ENCODE data around the gene DCHS2. TPM values are rescaled to one million over a fixed set of nuclear protein-coding genes. Genes with fewer than 3 reads are reported as not detected.
A peak's percentile ranks its signal among the peaks of the same experiment; 100 is the strongest.

DCHS2 gene
- total RNA-seq, 4 donors from 2014 or later: 2.3 to 5.0 (median 3.2) TPM

DNA sequence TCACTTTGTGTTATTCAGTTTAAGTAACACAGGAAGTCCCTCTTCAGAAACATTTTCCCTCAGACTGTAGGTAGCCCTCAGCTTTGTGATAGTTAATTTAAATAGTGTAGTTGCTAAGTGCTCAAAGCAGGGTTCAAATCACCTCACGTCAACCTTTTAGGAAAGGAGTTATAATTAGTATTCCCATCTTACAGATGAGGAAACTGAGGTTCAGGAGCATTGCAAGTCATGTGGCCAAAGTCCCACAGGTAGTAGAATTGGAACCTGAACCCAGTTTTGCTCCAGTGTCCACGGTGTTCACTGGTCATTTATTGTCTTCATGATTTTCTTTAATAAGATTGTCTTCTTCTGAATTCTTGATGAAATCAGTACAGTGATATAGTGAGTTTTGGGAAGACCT lies 4.3 kb upstream of the DCHS2 start:
- H3K9me3 ChIP-seq: no peaks in the 10 kb centered on the region
- H3K4me3 ChIP-seq: no peak overlapping the region
- H3K4me1 ChIP-seq: peaks cover 0 to 17% (median 12%) of the 10 kb centered on the region in 3 donors
- no peak overlapping the region for H3K27ac ChIP-seq
- H3K27me3 ChIP-seq: peaks cover 41% of the 10 kb centered on the region
- 80 to 91% methylated on average over 2 of the region's 2 CpGs for WGBS, 2 donors (ENCODE audit: low coverage in 1 of 2)
- TF ChIP-seq POLR2AphosphoS5 (IDR thresholded peaks at IDR 0.05): no peak
- TF ChIP-seq EP300 (IDR thresholded peaks at IDR 0.05): no peak
- TF ChIP-seq, protein P1, sequence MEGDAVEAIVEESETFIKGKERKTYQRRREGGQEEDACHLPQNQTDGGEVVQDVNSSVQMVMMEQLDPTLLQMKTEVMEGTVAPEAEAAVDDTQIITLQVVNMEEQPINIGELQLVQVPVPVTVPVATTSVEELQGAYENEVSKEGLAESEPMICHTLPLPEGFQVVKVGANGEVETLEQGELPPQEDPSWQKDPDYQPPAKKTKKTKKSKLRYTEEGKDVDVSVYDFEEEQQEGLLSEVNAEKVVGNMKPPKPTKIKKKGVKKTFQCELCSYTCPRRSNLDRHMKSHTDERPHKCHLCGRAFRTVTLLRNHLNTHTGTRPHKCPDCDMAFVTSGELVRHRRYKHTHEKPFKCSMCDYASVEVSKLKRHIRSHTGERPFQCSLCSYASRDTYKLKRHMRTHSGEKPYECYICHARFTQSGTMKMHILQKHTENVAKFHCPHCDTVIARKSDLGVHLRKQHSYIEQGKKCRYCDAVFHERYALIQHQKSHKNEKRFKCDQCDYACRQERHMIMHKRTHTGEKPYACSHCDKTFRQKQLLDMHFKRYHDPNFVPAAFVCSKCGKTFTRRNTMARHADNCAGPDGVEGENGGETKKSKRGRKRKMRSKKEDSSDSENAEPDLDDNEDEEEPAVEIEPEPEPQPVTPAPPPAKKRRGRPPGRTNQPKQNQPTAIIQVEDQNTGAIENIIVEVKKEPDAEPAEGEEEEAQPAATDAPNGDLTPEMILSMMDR (IDR thresholded peaks at IDR 0.05): no peak
- no peak for TF ChIP-seq POLR2A (IDR thresholded peaks at IDR 0.05)
- no peak for ATAC-seq
- H3K36me3 ChIP-seq: no peaks in the 10 kb centered on the region

DNA sequence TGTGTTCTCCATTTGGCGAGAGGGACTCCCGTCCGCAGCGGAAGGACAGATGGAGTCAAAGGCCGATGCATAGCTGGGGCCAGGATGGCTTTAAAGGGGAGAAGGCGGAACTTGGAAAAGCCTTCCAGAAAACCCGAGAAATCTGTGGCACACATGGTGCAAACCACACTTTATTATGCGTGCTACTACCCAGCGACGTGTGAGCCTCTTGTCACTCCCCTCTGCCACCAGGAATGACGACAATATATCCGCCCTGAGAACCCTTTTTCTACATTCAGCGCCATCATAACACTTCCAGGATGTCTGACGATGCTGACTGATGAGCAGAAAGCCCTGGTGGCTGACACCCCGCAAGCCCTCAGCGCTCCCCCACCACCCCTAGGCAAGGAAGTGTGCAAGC lies 689 bp upstream of the DCHS2 start:
- Histone ChIP-seq H3K4me3 (peak overlapping the region in 1 of 2 donors; percentile 53), H3K27ac (no peak overlapping the region), H3K9me3 (no peaks in the 10 kb centered on the region), H3K36me3 (no peaks in the 10 kb centered on the region), H3K4me1 (peaks cover 0 to 28% (median 20%) of the 10 kb centered on the region in 3 donors), H3K27me3 (peaks cover 52% of the 10 kb centered on the region)
- TF ChIP-seq POLR2AphosphoS5 (IDR thresholded peaks at IDR 0.05) (no peak), POLR2A (IDR thresholded peaks at IDR 0.05) (no peak), EP300 (IDR thresholded peaks at IDR 0.05) (no peak)
- TF ChIP-seq, protein P1 (IDR thresholded peaks at IDR 0.05): no peak
- WGBS, 2 donors (ENCODE audit: low coverage in 1 of 2): 56 to 80% methylated on average over 2 to 6 of the region's 16 CpGs
- ATAC-seq: no peak

DNA sequence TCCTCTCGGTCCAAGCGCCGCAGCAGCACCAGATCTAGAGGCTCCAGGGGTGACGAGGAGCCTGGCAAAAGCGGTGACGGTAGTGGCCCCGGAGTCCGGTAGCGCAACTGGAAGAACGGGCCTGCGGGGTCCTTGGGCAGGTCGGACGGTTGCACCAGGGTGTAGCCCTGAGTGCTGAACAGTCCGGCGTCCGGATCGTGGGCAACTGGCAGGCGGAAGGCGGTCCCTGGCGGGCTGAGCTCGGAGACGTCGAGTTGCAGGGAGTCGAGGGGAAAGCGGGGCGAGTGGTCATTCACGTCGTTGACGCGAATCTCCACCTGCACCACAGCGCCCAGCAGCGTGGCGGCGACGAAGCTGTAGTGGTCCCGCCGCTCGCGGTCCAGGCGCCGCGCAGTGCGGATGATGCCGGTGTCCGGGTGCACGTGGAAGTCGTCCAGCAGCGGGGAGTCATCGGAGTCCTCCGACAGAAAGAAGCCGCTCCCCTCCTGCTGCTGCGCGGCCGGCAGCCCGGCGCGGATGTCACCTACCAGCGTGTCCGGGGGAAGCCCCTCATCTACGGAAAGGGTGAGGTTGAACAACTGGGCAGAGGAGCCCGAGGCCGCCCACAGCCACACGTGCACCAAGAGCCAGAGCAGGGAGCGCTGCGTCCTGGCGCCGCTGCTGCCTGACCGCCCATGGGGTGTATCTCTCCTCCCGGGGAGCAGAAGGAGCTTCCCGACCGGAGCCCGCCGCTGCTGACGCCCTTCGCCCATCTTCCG lies 837 bp downstream of the DCHS2 start:
- Histone ChIP-seq H3K27me3 (peaks cover 52% of the 10 kb centered on the region), H3K4me3 (peak overlapping the region; percentile 8 to 53), H3K9me3 (no peaks in the 10 kb centered on the region), H3K4me1 (peaks cover 0 to 28% (median 20%) of the 10 kb centered on the region in 3 donors), H3K27ac (peak overlapping the region in 2 of 4 donors; percentile 43 to 49), H3K36me3 (no peaks in the 10 kb centered on the region)
- ATAC-seq: peak; percentile 15
- WGBS, 2 donors (ENCODE audit: low coverage in 1 of 2): no CpG with 5 or more reads among the region's 76 CpGs
- TF ChIP-seq EP300 (IDR thresholded peaks at IDR 0.05): no peak
- TF ChIP-seq, protein P1 (IDR thresholded peaks at IDR 0.05): no peak
- TF ChIP-seq POLR2AphosphoS5 (IDR thresholded peaks at IDR 0.05): no peak
- no peak for TF ChIP-seq POLR2A (IDR thresholded peaks at IDR 0.05)

DNA sequence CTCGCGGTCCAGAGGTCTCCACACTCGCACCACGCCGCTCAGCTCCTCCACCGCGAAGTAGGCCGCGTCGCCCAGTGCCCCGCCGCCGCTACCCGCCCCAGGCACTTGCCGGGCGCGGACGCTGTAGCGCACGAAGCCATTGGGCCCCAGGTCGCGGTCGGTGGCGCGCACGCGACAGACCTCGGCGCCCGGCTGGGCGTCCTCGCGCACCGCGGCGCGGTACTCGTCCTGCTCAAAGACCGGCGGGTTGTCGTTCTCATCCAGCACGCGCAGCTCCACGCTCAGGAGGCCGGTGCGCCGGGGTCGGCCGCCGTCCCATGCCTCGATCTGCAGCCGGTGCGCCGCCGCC lies 1.4 kb downstream of the DCHS2 start:
- Histone ChIP-seq H3K4me1 (peaks cover 0 to 28% (median 20%) of the 10 kb centered on the region in 3 donors), H3K36me3 (no peaks in the 10 kb centered on the region), H3K4me3 (peak overlapping the region in 1 of 2 donors; percentile 53), H3K9me3 (no peaks in the 10 kb centered on the region), H3K27me3 (peaks cover 47% of the 10 kb centered on the region), H3K27ac (no peak overlapping the region)
- no CpG with 5 or more reads among the region's 55 CpGs for WGBS, 2 donors (ENCODE audit: low coverage in 1 of 2)
- TF ChIP-seq EP300 (IDR thresholded peaks at IDR 0.05): no peak
- TF ChIP-seq, protein P1 (IDR thresholded peaks at IDR 0.05): no peak
- TF ChIP-seq POLR2AphosphoS5 (IDR thresholded peaks at IDR 0.05): no peak
- TF ChIP-seq POLR2A (IDR thresholded peaks at IDR 0.05): no peak
- no peak for ATAC-seq
